Activated T-helper 1 cell treated with Interleukin-2 at 50 U/mL for 16 hours (primary cell): ENCODE results near the gene CPEB2.

ENCODE experiments used
- DNase-seq: peaks from one replicate; pipeline ENCODE4 v3.0.0-alpha.2; 2020; ENCODE audit warnings: low read depth

The CPEB2 gene

DNA sequence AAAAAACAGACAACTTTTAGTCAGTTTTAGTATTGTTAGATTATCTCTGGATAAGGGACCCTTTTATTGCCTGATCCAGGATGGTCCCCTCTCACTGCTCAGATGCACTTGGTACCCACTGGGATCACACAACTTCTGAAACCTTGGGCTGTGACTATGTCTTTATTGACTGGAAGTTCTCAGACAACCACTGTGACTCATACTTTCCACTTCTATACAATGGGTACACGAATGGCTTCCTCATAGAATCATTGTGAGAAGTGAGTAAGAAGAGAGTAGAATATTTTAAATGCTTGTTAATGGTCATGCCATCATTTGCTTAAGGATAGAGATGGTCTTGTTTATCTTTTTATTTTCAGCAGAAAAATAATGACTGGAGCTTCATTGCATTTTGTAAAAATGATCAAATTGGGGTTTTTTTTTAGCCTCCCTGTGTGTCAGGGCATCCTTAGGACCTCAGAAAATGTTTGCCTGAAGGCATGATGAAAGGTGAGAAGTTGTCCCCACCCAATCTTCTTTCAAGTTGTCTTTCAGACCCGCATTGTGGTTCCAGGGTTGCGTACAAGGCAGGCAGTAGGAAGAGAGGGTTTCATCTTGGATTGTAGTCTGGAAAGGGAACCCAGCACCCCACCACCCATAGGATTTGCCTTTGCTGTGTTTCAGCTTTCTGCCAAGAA lies 115.1 kb downstream of the CPEB2 start:
- no peak for DNase-seq

DNA sequence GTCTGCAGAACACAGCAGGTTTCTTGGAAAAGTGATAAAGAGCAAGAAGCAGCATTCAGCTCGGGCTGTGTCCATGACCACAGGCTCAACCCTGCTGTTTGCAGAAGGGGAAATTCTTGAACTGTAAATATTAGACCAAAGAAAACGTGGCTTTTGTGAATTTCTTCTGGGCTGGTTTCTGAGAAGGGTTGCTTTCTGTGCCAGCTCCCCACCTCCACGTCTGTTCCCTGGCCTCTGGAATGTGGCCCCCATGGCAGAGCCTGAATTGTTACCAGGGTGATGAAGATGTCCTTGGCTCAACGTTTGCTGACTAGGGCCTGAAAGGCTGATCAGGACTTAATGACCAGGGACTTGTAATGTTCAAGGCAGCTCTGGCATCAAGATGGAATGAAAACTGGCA lies 116.0 kb downstream of the CPEB2 start:
- DNase-seq: no peak
